ENCODE results near the gene TCF23. TPM values are rescaled to one million over a fixed set of nuclear protein-coding genes. Genes with fewer than 3 reads are reported as not detected.

The TCF23 gene
- total RNA-seq, 2 experiments from 2014 or later, result not detected

DNA sequence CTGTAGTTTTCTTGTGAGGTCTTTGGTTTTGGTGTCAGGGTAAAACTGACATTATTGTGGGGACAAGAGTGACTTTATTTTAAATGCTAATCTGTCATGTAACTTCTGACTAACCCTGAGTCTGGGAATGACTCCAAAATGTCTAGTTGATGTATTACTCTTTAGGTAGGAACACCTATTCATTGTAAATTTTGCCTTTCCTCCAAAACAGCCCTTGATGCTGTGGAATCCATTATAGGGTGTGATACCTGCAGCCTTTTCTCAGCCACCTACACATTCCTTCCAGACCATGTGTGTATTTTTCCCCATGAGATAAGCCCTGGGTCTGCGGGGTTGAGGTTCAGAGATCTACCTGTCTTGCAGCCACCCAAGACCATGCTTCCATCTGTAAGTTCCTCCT is 5.5 kb upstream of the TCF23 start:
- no peaks in the 10 kb centered on the region for H3K36me3 ChIP-seq (ENCODE audit: insufficient read depth, low read length)
- Mint-ChIP-seq H3K9me3 (peaks cover 5% of the 10 kb centered on the region), H3K4me3 (no peak overlapping the region), H3K36me3 (ENCODE audit: low read depth) (no peaks in the 10 kb centered on the region), H3K27ac (no peak overlapping the region), H3K27me3 (peaks cover 18% of the 10 kb centered on the region), H3K4me1 (ENCODE audit: low read depth) (no peaks in the 10 kb centered on the region)
- peaks cover 0 to 3% of the 10 kb centered on the region in 2 experiments for H3K9me3 ChIP-seq (ENCODE audit: control insufficient read depth in 1 of 2, insufficient read depth in 1 of 2, low read length in 2 of 2)
- H3K4me3 ChIP-seq (ENCODE audit: low read length), result no peak overlapping the region
- TF ChIP-seq, protein P1, sequence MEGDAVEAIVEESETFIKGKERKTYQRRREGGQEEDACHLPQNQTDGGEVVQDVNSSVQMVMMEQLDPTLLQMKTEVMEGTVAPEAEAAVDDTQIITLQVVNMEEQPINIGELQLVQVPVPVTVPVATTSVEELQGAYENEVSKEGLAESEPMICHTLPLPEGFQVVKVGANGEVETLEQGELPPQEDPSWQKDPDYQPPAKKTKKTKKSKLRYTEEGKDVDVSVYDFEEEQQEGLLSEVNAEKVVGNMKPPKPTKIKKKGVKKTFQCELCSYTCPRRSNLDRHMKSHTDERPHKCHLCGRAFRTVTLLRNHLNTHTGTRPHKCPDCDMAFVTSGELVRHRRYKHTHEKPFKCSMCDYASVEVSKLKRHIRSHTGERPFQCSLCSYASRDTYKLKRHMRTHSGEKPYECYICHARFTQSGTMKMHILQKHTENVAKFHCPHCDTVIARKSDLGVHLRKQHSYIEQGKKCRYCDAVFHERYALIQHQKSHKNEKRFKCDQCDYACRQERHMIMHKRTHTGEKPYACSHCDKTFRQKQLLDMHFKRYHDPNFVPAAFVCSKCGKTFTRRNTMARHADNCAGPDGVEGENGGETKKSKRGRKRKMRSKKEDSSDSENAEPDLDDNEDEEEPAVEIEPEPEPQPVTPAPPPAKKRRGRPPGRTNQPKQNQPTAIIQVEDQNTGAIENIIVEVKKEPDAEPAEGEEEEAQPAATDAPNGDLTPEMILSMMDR (IDR thresholded peaks at IDR 0.05), result no peak
- H3K27ac ChIP-seq (ENCODE audit: low read depth in 1 of 2, low read length in 2 of 2), result no peak overlapping the region
- H3K4me1 ChIP-seq (ENCODE audit: insufficient read depth, low read length), result no peaks in the 10 kb centered on the region
- DNase-seq, result no peak
- ChIA-PET POLR2A (no interaction called here), CTCF (no interaction called here)
- intact Hi-C loops (cut with DNase I, micrococcal nuclease), result no loop called here
- ATAC-seq (ENCODE audit: poor library complexity), result no peak
- H3K27me3 ChIP-seq (ENCODE audit: control insufficient read depth in 1 of 2, insufficient read depth in 2 of 2, low read length in 2 of 2), result peaks cover 0 to 4% of the 10 kb centered on the region in 2 experiments

- POLR2A ChIA-PET, result interaction anchor here (1.2 kb wide), 1 partner anchor 24 kb away, joined by 3 read pairs; no protein-coding TSS in a partner anchor
Observed at GRCh38 chr2:27145682-27146081, 3.1 kb upstream of the TCF23 start.

DNA sequence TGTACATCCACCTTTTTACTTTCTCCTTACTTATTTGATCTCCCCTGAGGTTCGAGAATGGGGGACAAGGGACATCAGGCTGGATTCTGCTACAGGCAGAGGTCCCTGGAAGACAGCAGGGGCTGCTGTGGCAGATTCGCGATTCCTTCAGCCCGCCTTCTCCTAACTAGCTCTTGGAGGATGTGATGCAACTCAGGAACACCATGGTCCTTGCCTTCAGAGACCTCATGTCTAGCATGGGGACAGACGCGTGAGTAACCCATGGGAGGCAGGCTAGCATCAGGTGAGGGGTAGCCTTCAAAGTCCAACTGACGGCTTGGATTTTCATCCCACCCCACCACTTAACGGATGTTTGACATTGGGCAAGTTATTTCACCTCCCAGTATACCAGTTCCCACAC is 869 bp upstream of the TCF23 start:
- Histone ChIP-seq H3K9me3 (ENCODE audit: control insufficient read depth in 1 of 2, insufficient read depth in 1 of 2, low read length in 2 of 2) (no peaks in the 10 kb centered on the region), H3K36me3 (ENCODE audit: insufficient read depth, low read length) (no peaks in the 10 kb centered on the region), H3K4me3 (ENCODE audit: low read length) (no peak overlapping the region), H3K4me1 (ENCODE audit: insufficient read depth, low read length) (no peaks in the 10 kb centered on the region), H3K27ac (ENCODE audit: low read depth in 1 of 2, low read length in 2 of 2) (no peak overlapping the region), H3K27me3 (ENCODE audit: control insufficient read depth in 1 of 2, insufficient read depth in 2 of 2, low read length in 2 of 2) (peaks cover 0 to 4% of the 10 kb centered on the region in 2 experiments)
- Mint-ChIP-seq H3K4me1 (ENCODE audit: low read depth) (no peaks in the 10 kb centered on the region), H3K27ac (no peak overlapping the region), H3K9me3 (peaks cover 2% of the 10 kb centered on the region), H3K36me3 (ENCODE audit: low read depth) (no peaks in the 10 kb centered on the region), H3K4me3 (no peak overlapping the region), H3K27me3 (peaks cover 19% of the 10 kb centered on the region)
- DNase-seq (no peak), ATAC-seq (ENCODE audit: poor library complexity) (no peak)
- TF ChIP-seq, protein P1 (IDR thresholded peaks at IDR 0.05), result no peak
- intact Hi-C loops (cut with DNase I, micrococcal nuclease), result loop anchor here in 1 of 2 experiments (5.0 kb wide), 1 partner anchor 36 kb away; no protein-coding TSS in a partner anchor
- ChIA-PET POLR2A (no interaction called here), CTCF (no interaction called here)

More at GRCh38 chr2:27145682-27146081, 3.1 kb upstream of the TCF23 start:
- Histone ChIP-seq H3K36me3 (ENCODE audit: insufficient read depth, low read length) (no peaks in the 10 kb centered on the region), H3K27me3 (ENCODE audit: control insufficient read depth in 1 of 2, insufficient read depth in 2 of 2, low read length in 2 of 2) (peaks cover 0 to 4% of the 10 kb centered on the region in 2 experiments), H3K4me3 (ENCODE audit: low read length) (no peak overlapping the region), H3K9me3 (ENCODE audit: control insufficient read depth in 1 of 2, insufficient read depth in 1 of 2, low read length in 2 of 2) (peaks cover 0 to 3% of the 10 kb centered on the region in 2 experiments), H3K27ac (ENCODE audit: low read depth in 1 of 2, low read length in 2 of 2) (no peak overlapping the region), H3K4me1 (ENCODE audit: insufficient read depth, low read length) (no peaks in the 10 kb centered on the region)
- DNase-seq (no peak), ATAC-seq (ENCODE audit: poor library complexity) (no peak)
- H3K27ac Mint-ChIP-seq, result no peak overlapping the region
- H3K4me1 Mint-ChIP-seq (ENCODE audit: low read depth), result no peaks in the 10 kb centered on the region
- intact Hi-C loops (cut with DNase I, micrococcal nuclease), result loop anchor here in 1 of 2 experiments (5.0 kb wide), 1 partner anchor 33 kb away; no protein-coding TSS in a partner anchor
- no peak overlapping the region for H3K4me3 Mint-ChIP-seq
- CTCF ChIA-PET, result no interaction called here
- H3K9me3 Mint-ChIP-seq, result peaks cover 5% of the 10 kb centered on the region
- H3K36me3 Mint-ChIP-seq (ENCODE audit: low read depth), result no peaks in the 10 kb centered on the region
- TF ChIP-seq, protein P1 (IDR thresholded peaks at IDR 0.05), result no peak
- H3K27me3 Mint-ChIP-seq, result peaks cover 20% of the 10 kb centered on the region
